ENCODE results near the gene SCGB2A2. TPM values are rescaled to one million over a fixed set of nuclear protein-coding genes. Genes with fewer than 3 reads are reported as not detected.

Gene SCGB2A2
- total and polyA plus RNA-seq, 4 donors, result not detected

DNA sequence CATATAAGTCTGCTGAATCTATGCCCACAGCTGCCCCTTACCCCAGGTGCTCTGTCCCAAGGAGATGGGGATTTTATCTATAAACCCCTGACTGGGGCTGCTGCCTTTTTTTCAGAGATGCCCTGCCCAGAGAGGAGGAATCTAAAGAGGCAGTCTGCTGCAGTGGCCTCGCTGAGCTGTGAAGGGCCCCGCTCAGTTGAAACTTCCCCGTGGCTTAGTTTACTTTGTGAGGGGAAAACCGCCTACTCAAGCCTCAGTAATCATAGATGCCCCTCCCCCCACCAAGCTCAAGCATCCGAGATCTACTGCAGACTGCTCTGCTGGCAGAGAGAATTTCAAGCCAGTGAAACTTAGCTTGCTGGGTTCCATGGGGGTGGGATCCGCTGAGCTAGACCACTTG lies 36.3 kb downstream of the SCGB2A2 start:
- Histone ChIP-seq H3K9ac (ENCODE audit: low read depth in 1 of 2, low read length in 2 of 2) (no peak overlapping the region), H3K27me3 (ENCODE audit: control insufficient read depth in 4 of 4, insufficient read depth in 4 of 4, low read length in 3 of 4) (peaks cover 0 to 6% (median 3%) of the 10 kb centered on the region in 4 donors), H3K4me3 (ENCODE audit: low read depth in 1 of 3, low read length in 3 of 3) (no peak overlapping the region), H3K27ac (ENCODE audit: low read depth in 1 of 2, low read length in 2 of 2) (no peak overlapping the region), H3K36me3 (ENCODE audit: control insufficient read depth in 4 of 4, insufficient read depth in 3 of 4, low read depth in 1 of 4, low read length in 3 of 4) (no peaks in the 10 kb centered on the region), H3K9me3 (ENCODE audit: control insufficient read depth in 4 of 4, low read length in 3 of 4) (no peaks in the 10 kb centered on the region), H3K4me1 (ENCODE audit: control insufficient read depth in 4 of 4, insufficient read depth in 4 of 4, low read length in 3 of 4) (no peaks in the 10 kb centered on the region)
- DNase-seq (ENCODE audit: low spot score), result no peak
- WGBS, result 35% methylated on average over 6 of the region's 6 CpGs
- no peak for TF ChIP-seq RXRA (IDR thresholded peaks at IDR 0.05)
- TF ChIP-seq, protein P1, sequence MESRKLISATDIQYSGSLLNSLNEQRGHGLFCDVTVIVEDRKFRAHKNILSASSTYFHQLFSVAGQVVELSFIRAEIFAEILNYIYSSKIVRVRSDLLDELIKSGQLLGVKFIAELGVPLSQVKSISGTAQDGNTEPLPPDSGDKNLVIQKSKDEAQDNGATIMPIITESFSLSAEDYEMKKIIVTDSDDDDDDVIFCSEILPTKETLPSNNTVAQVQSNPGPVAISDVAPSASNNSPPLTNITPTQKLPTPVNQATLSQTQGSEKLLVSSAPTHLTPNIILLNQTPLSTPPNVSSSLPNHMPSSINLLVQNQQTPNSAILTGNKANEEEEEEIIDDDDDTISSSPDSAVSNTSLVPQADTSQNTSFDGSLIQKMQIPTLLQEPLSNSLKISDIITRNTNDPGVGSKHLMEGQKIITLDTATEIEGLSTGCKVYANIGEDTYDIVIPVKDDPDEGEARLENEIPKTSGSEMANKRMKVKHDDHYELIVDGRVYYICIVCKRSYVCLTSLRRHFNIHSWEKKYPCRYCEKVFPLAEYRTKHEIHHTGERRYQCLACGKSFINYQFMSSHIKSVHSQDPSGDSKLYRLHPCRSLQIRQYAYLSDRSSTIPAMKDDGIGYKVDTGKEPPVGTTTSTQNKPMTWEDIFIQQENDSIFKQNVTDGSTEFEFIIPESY (IDR thresholded peaks at IDR 0.05), result no peak
- no peak for TF ChIP-seq FOXA2 (IDR thresholded peaks at IDR 0.05)
- TF ChIP-seq SP1 (IDR thresholded peaks at IDR 0.05), result no peak
- no peak for TF ChIP-seq NR2F2 (IDR thresholded peaks at IDR 0.05)
- TF ChIP-seq FOXA1 (IDR thresholded peaks at IDR 0.05), result no peak
- no peak for TF ChIP-seq CTCF (IDR thresholded peaks at IDR 0.05; ENCODE audit: low read depth, low read length, missing input control)
- TF ChIP-seq GABPA (IDR thresholded peaks at IDR 0.05 in 1 of 2, conservative IDR thresholded peaks at IDR 0.05 in 1 of 2), result no peak
- TF ChIP-seq TAF1 (conservative IDR thresholded peaks at IDR 0.05), result no peak
- no peak for TF ChIP-seq HNF4G (IDR thresholded peaks at IDR 0.05)
- no peak for TF ChIP-seq HNF4A (conservative IDR thresholded peaks at IDR 0.05)
- TF ChIP-seq, protein P2, sequence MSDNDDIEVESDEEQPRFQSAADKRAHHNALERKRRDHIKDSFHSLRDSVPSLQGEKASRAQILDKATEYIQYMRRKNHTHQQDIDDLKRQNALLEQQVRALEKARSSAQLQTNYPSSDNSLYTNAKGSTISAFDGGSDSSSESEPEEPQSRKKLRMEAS (IDR thresholded peaks at IDR 0.05), result no peak
- TF ChIP-seq RAD21 (IDR thresholded peaks at IDR 0.05), result no peak
- TF ChIP-seq YY1 (IDR thresholded peaks at IDR 0.05), result no peak
- no peak for TF ChIP-seq REST (IDR thresholded peaks at IDR 0.05)

GRCh38 chr11:62307950-62308349 lies 38.0 kb downstream of the SCGB2A2 start:
- Histone ChIP-seq H3K36me3 (ENCODE audit: control insufficient read depth in 4 of 4, insufficient read depth in 3 of 4, low read depth in 1 of 4, low read length in 3 of 4) (no peaks in the 10 kb centered on the region), H3K9me3 (ENCODE audit: control insufficient read depth in 4 of 4, low read length in 3 of 4) (no peaks in the 10 kb centered on the region), H3K27ac (ENCODE audit: low read depth in 1 of 2, low read length in 2 of 2) (no peak overlapping the region), H3K9ac (ENCODE audit: low read depth in 1 of 2, low read length in 2 of 2) (no peak overlapping the region), H3K27me3 (ENCODE audit: control insufficient read depth in 4 of 4, insufficient read depth in 4 of 4, low read length in 3 of 4) (peaks cover 0 to 6% (median 3%) of the 10 kb centered on the region in 4 donors), H3K4me3 (ENCODE audit: low read depth in 1 of 3, low read length in 3 of 3) (no peak overlapping the region), H3K4me1 (ENCODE audit: control insufficient read depth in 4 of 4, insufficient read depth in 4 of 4, low read length in 3 of 4) (no peaks in the 10 kb centered on the region)
- TF ChIP-seq YY1 (IDR thresholded peaks at IDR 0.05), result no peak
- no peak for TF ChIP-seq NR2F2 (IDR thresholded peaks at IDR 0.05)
- no peak for TF ChIP-seq ATF3 (IDR thresholded peaks at IDR 0.05)
- no peak for TF ChIP-seq FOXA1 (IDR thresholded peaks at IDR 0.05)
- TF ChIP-seq REST (IDR thresholded peaks at IDR 0.05), result no peak
- no peak for TF ChIP-seq GABPA (IDR thresholded peaks at IDR 0.05 in 1 of 2, conservative IDR thresholded peaks at IDR 0.05 in 1 of 2)
- no peak for TF ChIP-seq TAF1 (conservative IDR thresholded peaks at IDR 0.05)
- TF ChIP-seq SP1 (IDR thresholded peaks at IDR 0.05), result no peak
- no peak for TF ChIP-seq EGR1 (IDR thresholded peaks at IDR 0.05; ENCODE audit: low read depth in 2 of 2)
- TF ChIP-seq HNF4A (conservative IDR thresholded peaks at IDR 0.05), result no peak
- no peak for TF ChIP-seq CTCF (IDR thresholded peaks at IDR 0.05; ENCODE audit: low read depth, low read length, missing input control)
- no peak for TF ChIP-seq RXRA (IDR thresholded peaks at IDR 0.05)
- no peak for DNase-seq (ENCODE audit: low spot score)

Measured in liver (tissue), 9 donors.